GM12891 (cell line): ENCODE data around the gene USP32.

Source experiments
- POLR2A ChIP-seq: IDR thresholded peaks from 2 replicates; pipeline ENCODE4 v1.6.1; 2011; ENCODE audit warnings: low read depth, low read length, control low read depth
- POLR2AphosphoS5 ChIP-seq: IDR thresholded peaks from 2 replicates; pipeline ENCODE4 v1.6.1; 2011; ENCODE audit warnings: low read depth, low read length, control low read depth
- SPI1 ChIP-seq: IDR thresholded peaks from 2 replicates; pipeline ENCODE4 v1.6.1; 2011; ENCODE audit warnings: low read depth, low read length, control low read depth
- TAF1 ChIP-seq: IDR thresholded peaks from 2 replicates; pipeline ENCODE4 v1.6.1; 2011; ENCODE audit warnings: low read depth, low read length, control low read depth

DNA sequence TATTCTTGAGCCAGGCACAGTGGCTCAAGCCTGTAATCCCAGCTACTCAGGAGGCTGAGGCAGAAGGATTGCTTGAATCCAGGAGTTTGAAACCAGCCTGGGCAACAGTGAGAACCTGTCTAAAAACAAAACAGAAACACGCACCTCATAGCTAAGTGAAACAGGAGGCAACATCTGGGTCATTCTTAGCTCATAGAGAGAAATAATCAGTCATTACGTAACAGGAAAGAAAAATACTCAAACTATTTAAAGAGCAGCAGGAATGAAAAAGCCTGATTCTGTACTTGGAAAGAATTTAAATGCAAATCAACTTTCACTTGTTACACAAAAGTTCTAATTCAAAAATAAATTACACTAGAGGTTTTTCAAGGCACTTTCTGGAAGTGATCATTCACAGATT lies 47.6 kb upstream of the USP32 start:
- TF ChIP-seq POLR2A (no peak), TAF1 (no peak), POLR2AphosphoS5 (no peak), SPI1 (no peak)
